HG03039 (cell line): ENCODE measurements around the gene WDR45B.
"Not testable (repeated sequence)": the region's sequence is repeated elsewhere in the genome, so short reads cannot be mapped to it uniquely, and the experiment has no call there.

Source experiments
- ATAC-seq: cut with Tn5 transposase; IDR thresholded peaks from one replicate; pipeline ENCODE4 v1.9.1; 2021; ENCODE audit warnings: mild to moderate bottlenecking, moderate library complexity; ENCODE audit not compliant: unreplicated experiment

WDR45B gene

GRCh38 chr17:82587234-82588086 lies 60.8 kb downstream of the WDR45B start:
- ATAC-seq = no peak

- no peak for ATAC-seq
Observed at GRCh38 chr17:82586576-82587233, 61.5 kb downstream of the WDR45B start.

DNA sequence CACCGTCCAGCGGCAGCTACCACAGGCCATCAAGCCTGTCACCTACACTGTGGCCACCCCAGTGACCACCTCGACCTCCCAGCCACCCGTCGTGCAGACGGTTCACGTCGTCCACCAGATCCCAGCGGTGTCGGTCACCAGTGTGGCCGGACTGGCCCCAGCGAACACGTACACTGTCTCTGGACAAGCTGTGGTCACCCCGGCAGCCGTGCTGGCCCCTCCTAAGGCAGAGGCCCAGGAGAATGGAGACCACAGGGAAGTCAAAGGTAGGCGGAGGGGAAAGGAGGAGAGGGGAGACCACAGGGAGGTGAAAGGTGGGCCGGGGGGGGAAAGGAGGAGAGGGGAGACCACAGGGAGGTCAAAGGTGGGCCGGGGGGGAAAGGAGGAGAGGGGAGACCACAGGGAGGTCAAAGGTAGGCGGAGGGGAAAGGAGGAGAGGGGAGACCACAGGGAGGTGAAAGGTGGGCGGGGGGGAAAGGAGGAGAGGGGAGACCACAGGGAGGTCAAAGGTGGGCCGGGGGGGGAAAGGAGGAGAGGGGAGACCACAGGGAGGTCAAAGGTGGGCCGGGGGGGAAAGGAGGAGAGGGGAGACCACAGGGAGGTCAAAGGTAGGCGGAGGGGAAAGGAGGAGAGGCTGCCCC lies 62.2 kb downstream of the WDR45B start:
- ATAC-seq = not testable (repeated sequence)

GRCh38 chr17:82583720-82584234 lies 64.5 kb downstream of the WDR45B start:
- ATAC-seq = no peak

- ATAC-seq = no peak
Observed at GRCh38 chr17:82582709-82583108, 65.5 kb downstream of the WDR45B start.

- ATAC-seq = no peak
Observed at GRCh38 chr17:82582213-82582612, 66.0 kb downstream of the WDR45B start.

DNA sequence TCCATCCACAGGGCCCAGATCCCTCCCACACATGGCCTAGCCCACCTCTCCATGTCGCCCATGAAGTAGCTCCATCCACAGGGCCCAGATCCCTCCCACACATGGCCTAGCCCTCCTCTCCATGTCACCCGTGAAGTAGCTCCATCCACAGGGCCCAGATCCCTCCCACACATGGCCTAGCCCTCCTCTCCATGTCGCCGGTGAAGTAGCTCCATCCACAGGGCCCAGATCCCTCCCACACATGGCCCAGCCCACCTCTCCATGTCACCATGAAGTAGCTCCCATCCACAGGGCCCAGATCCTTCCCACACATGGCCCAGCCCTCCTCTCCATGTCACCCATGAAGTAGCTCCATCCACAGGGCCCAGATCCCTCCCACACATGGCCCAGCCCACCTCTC lies 68.3 kb downstream of the WDR45B start:
- not testable (repeated sequence) for ATAC-seq

DNA sequence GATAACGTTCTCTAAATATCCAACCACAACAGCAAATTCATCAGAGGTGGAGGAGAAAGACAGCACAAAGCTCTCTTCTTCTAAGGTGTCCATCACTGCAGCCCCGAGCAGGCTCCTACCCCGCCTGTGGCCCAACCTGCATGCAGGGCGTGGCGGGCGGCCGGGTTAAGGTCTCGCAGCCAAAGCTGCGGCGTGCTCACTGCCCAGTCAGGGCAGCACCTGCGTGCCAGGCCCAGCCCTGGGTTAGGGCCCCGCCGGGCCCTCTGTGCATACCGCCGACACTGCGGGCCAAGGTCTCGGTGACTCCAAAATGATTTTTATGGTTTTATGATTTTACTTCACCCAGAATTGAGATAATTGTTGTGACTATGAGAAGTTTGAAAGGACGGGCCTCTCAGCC lies 70.9 kb downstream of the WDR45B start:
- ATAC-seq = no peak

- ATAC-seq = not testable (repeated sequence)
Observed at GRCh38 chr17:82575581-82576221, 72.5 kb downstream of the WDR45B start.

GRCh38 chr17:82574041-82574440 lies 74.2 kb downstream of the WDR45B start:
- no peak for ATAC-seq

GRCh38 chr17:82571855-82572254 lies 76.4 kb downstream of the WDR45B start:
- ATAC-seq = no peak

DNA sequence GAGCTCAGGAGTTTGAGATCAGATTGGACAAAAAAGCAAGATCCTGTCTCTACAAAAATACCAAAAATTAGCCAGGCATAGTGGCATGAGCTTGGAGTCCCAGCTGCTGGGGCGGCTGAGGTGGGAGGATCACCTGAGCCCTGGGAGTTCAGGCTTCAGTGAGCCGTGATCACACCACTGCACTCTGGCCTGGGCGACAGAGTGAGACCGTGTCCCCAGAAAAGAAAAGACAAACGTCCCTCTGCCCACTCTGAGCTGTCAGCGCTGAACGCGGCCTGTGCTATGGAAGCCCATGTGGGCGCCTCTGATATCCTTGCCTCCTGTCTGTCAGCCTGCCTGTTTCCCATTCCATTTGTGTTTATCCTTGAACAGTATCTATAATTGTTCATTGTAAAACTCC lies 78.0 kb downstream of the WDR45B start:
- ATAC-seq = no peak

DNA sequence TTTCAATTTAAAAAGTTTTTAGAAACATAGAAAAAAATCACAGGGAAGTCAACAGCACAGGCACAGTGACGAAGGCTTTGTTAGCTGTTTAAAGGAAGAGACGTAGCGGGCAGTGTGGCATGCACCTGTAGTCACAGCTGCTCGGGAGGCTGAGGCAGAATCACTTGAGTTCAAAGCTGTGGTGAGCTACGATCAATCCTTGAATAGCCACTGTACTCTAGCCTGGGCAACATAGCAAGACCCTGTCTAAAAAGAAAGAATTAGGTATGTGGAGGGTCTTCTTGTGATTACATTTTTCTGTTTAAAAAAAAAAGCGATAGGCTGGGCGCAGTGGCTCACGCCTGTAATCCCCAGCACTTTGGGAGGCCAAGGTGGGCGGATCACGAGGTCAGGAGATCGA lies 78.6 kb downstream of the WDR45B start:
- no peak for ATAC-seq

GRCh38 chr17:82568997-82569393 lies 79.2 kb downstream of the WDR45B start:
- no peak for ATAC-seq

GRCh38 chr17:82567286-82567685 lies 81.0 kb downstream of the WDR45B start:
- no peak for ATAC-seq

DNA sequence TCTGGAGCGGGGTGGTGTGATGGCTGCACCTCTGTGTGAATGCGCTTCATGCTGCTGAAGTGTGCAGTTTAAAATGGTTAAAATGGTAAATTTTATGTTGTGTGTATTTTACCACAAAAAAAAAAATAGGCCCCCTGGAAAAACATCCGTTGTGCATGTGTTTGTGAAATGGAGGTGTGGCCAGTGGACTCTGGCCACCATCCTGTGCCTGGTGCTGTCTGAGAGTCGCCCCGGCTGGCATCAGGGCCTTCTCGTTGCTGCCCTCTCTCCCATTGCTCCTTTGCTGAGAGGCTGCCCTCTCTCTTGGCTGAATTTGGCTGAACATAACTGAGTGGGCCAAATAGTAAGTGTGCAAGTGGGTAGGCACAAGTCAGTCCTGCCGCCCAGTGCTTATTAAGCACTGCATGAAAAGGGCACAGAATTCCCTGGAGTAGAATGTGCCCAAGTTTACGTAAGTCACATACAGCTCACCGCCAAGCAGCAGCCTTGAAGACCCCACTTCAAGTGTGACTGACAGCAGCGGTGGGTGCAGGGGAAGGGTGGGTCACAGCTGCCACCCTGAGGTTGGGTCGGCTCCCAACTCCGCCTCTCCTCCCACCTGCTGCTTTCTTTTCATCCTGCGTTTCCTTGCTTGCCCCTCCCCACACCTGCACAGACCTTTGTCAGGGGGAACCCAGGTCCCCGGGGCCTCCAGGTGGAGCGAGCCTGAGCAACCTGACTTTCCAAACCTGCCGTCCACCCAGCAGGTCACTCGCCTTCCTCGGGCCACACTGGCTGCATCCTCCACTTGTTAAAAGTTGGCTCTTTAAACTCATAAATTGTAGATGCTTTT lies 81.9 kb downstream of the WDR45B start:
- no peak for ATAC-seq

GRCh38 chr17:82565551-82565950 lies 82.7 kb downstream of the WDR45B start:
- no peak for ATAC-seq
